CD8-positive, alpha-beta memory T cell (primary cell): ENCODE results near the gene TBX15. TPM values are rescaled to one million over a fixed set of nuclear protein-coding genes. Genes with fewer than 3 reads are reported as not detected.

Experiments used
- CTCF ChIA-PET: fragments of 350-600 bp; sonication (Branson Sonifier 250); formaldehyde crosslinking; loops from one replicate; lab custom pipeline; 2021; ENCODE audit warnings: antibody characterized with exemption; lab: Charles Lee
- POLR2A ChIA-PET: fragments of 350-600 bp; sonication (Branson Sonifier 250); formaldehyde crosslinking; loops from one replicate; lab custom pipeline; 2021; ENCODE audit warnings: antibody characterized with exemption; lab: Charles Lee
- DNase-seq, 5 donors: peaks; one replicate each; pipeline versions ENCODE4 v3.0.0 to v3.0.0-alpha.2; 2020 to 2022; ENCODE audit warnings: mixed read lengths in 1 of 5
- H3K27ac ChIP-seq: one replicate; pipeline ENCODE4 v1.7.0; 2013; ENCODE audit warnings: low read depth, mild to moderate bottlenecking, low read length, moderate library complexity
- H3K27me3 ChIP-seq: 2 replicates; pipeline ENCODE4 v1.7.0; 2013; ENCODE audit warnings: low read length, mild to moderate bottlenecking; ENCODE audit not compliant: insufficient read depth, poor library complexity, severe bottlenecking
- H3K36me3 ChIP-seq: 2 replicates; pipeline ENCODE4 v1.7.0; 2013; ENCODE audit warnings: mild to moderate bottlenecking, low read length, moderate library complexity; ENCODE audit not compliant: insufficient read depth
- H3K4me1 ChIP-seq: 2 replicates; pipeline ENCODE4 v1.7.0; 2013; ENCODE audit warnings: mild to moderate bottlenecking, low read length, moderate library complexity; ENCODE audit not compliant: insufficient read depth
- H3K4me3 ChIP-seq: 2 replicates; pipeline ENCODE4 v1.7.0; 2013; ENCODE audit warnings: mild to moderate bottlenecking, low read length
- H3K9me3 ChIP-seq: 2 replicates; pipeline ENCODE4 v1.7.0; 2013; ENCODE audit warnings: mild to moderate bottlenecking, low read length
- H3K27ac Mint-ChIP-seq, 8 donors: one replicate each; pipeline ENCODE4 v1.8.0; 2020 to 2021; ENCODE audit warnings: mixed read lengths in 8 of 8, mild to moderate bottlenecking in 6 of 8, inconsistent platforms in 3 of 8, moderate library complexity in 3 of 8
- H3K27me3 Mint-ChIP-seq, 2 donors: one replicate each; pipeline ENCODE4 v1.8.0; 2020 to 2021; ENCODE audit warnings: mixed read lengths in 2 of 2, mild to moderate bottlenecking in 1 of 2, moderate library complexity in 1 of 2
- H3K36me3 Mint-ChIP-seq, 3 donors: one replicate each; pipeline ENCODE4 v1.8.0; 2020 to 2021; ENCODE audit warnings: mixed read lengths in 3 of 3, inconsistent platforms in 1 of 3, mild to moderate bottlenecking in 1 of 3
- H3K4me1 Mint-ChIP-seq, 3 donors: one replicate each; pipeline ENCODE4 v1.8.0; 2020 to 2021; ENCODE audit warnings: mixed read lengths in 3 of 3, inconsistent platforms in 1 of 3, mild to moderate bottlenecking in 1 of 3
- H3K4me3 Mint-ChIP-seq, 7 donors: one replicate each; pipeline ENCODE4 v1.8.0; 2020 to 2021; ENCODE audit warnings: mixed read lengths in 7 of 7, mild to moderate bottlenecking in 6 of 7, moderate library complexity in 4 of 7, inconsistent platforms in 2 of 7
- H3K9me3 Mint-ChIP-seq, 5 donors: one replicate each; pipeline ENCODE4 v1.8.0; 2020 to 2022; ENCODE audit warnings: mixed read lengths in 5 of 5, mild to moderate bottlenecking in 3 of 5, moderate library complexity in 2 of 5, inconsistent platforms in 1 of 5
- polyA plus RNA-seq: library from polyadenylated mRNA; unstranded; fragments of 300-500 nt; fragmentation: Illumina TruSeq; gene quantifications from one replicate; pipeline ENCODE4 v1.2.3, GENCODE V29; 2021
- total RNA-seq, 2 experiments: library from RNA; stranded (reverse); gene quantifications; one replicate each; pipeline ENCODE4 v1.2.3, GENCODE V29; 2021

Gene TBX15
- total and polyA plus RNA-seq, 3 experiments from 2014 or later, result not detected

- Histone ChIP-seq H3K27me3 (peaks cover 38% of the 10 kb centered on the region), H3K4me1 (no peaks in the 10 kb centered on the region), H3K27ac (no peak overlapping the region), H3K36me3 (no peaks in the 10 kb centered on the region), H3K9me3 (no peaks in the 10 kb centered on the region), H3K4me3 (no peak overlapping the region)
- H3K27me3 Mint-ChIP-seq, result peaks cover 55 to 80% of the 10 kb centered on the region in 2 donors
- H3K27ac Mint-ChIP-seq, result no peak overlapping the region
- H3K9me3 Mint-ChIP-seq, result peaks cover 0 to 26% (median 21%) of the 10 kb centered on the region in 5 donors
- H3K4me3 Mint-ChIP-seq, result no peak overlapping the region
- H3K4me1 Mint-ChIP-seq, result peaks cover 7 to 13% (median 10%) of the 10 kb centered on the region in 3 donors
- ChIA-PET CTCF (interaction anchor here (1.4 kb wide), 1 partner anchor 30 kb away, joined by 3 read pairs; no protein-coding TSS in a partner anchor), POLR2A (no interaction called here)
- no peaks in the 10 kb centered on the region for H3K36me3 Mint-ChIP-seq
- no peak for DNase-seq
These were observed 8.2 kb downstream of the TBX15 start for GRCh38 chr1:118979754-118980575.

GRCh38 chr1:118978914-118979701 lies 9.0 kb downstream of the TBX15 start:
- Histone ChIP-seq H3K27me3 (peaks cover 35% of the 10 kb centered on the region), H3K4me3 (no peak overlapping the region), H3K27ac (no peak overlapping the region), H3K4me1 (no peaks in the 10 kb centered on the region), H3K36me3 (no peaks in the 10 kb centered on the region), H3K9me3 (no peaks in the 10 kb centered on the region)
- DNase-seq, result no peak
- ChIA-PET POLR2A (no interaction called here), CTCF (interaction anchor here (1.4 kb wide), 1 partner anchor 29 kb away, joined by 3 read pairs; no protein-coding TSS in a partner anchor)
- H3K4me3 Mint-ChIP-seq, result no peak overlapping the region
- H3K4me1 Mint-ChIP-seq, result peaks cover 4 to 9% (median 5%) of the 10 kb centered on the region in 3 donors
- peaks cover 0 to 22% (median 21%) of the 10 kb centered on the region in 5 donors for H3K9me3 Mint-ChIP-seq
- H3K27me3 Mint-ChIP-seq, result peaks cover 47 to 75% of the 10 kb centered on the region in 2 donors
- no peaks in the 10 kb centered on the region for H3K36me3 Mint-ChIP-seq
- no peak overlapping the region for H3K27ac Mint-ChIP-seq

GRCh38 chr1:118977600-118977999 lies 10.5 kb downstream of the TBX15 start:
- DNase-seq, result no peak
- peaks cover 2 to 9% (median 5%) of the 10 kb centered on the region in 3 donors for H3K4me1 Mint-ChIP-seq
- no peaks in the 10 kb centered on the region for H3K36me3 Mint-ChIP-seq
- H3K4me3 ChIP-seq, result no peak overlapping the region
- H3K27ac Mint-ChIP-seq, result no peak overlapping the region
- no peak overlapping the region for H3K4me3 Mint-ChIP-seq
- ChIA-PET CTCF (no interaction called here), POLR2A (no interaction called here)
- H3K27me3 ChIP-seq, result peaks cover 20% of the 10 kb centered on the region
- no peaks in the 10 kb centered on the region for H3K9me3 ChIP-seq
- no peaks in the 10 kb centered on the region for H3K36me3 ChIP-seq
- no peak overlapping the region for H3K27ac ChIP-seq
- peaks cover 0 to 15% (median 14%) of the 10 kb centered on the region in 5 donors for H3K9me3 Mint-ChIP-seq
- H3K4me1 ChIP-seq, result no peaks in the 10 kb centered on the region
- peaks cover 32 to 64% of the 10 kb centered on the region in 2 donors for H3K27me3 Mint-ChIP-seq

- H3K27me3 Mint-ChIP-seq, result peaks cover 16 to 37% of the 10 kb centered on the region in 2 donors
- Histone ChIP-seq H3K9me3 (no peaks in the 10 kb centered on the region), H3K27ac (no peak overlapping the region), H3K36me3 (no peaks in the 10 kb centered on the region), H3K4me3 (no peak overlapping the region), H3K27me3 (peaks cover 8% of the 10 kb centered on the region), H3K4me1 (no peaks in the 10 kb centered on the region)
- no peak overlapping the region for H3K27ac Mint-ChIP-seq
- ChIA-PET POLR2A (no interaction called here), CTCF (no interaction called here)
- no peak overlapping the region for H3K4me3 Mint-ChIP-seq
- peaks cover 4 to 12% (median 4%) of the 10 kb centered on the region in 5 donors for H3K9me3 Mint-ChIP-seq
- no peak for DNase-seq
- H3K4me1 Mint-ChIP-seq, result peaks cover 0 to 5% (median 5%) of the 10 kb centered on the region in 3 donors
- no peaks in the 10 kb centered on the region for H3K36me3 Mint-ChIP-seq
These were observed 13.5 kb downstream of the TBX15 start for GRCh38 chr1:118974661-118975060.

- CTCF ChIA-PET, result no interaction called here
- Mint-ChIP-seq H3K36me3 (no peaks in the 10 kb centered on the region), H3K4me1 (no peaks in the 10 kb centered on the region), H3K4me3 (no peak overlapping the region), H3K27ac (no peak overlapping the region), H3K27me3 (peaks cover 9 to 29% of the 10 kb centered on the region in 2 donors), H3K9me3 (peaks cover 0 to 15% (median 2%) of the 10 kb centered on the region in 5 donors)
- Histone ChIP-seq H3K9me3 (no peaks in the 10 kb centered on the region), H3K36me3 (no peaks in the 10 kb centered on the region), H3K27me3 (no peaks in the 10 kb centered on the region), H3K4me1 (no peaks in the 10 kb centered on the region), H3K4me3 (no peak overlapping the region), H3K27ac (no peak overlapping the region)
- POLR2A ChIA-PET, result no interaction called here
- DNase-seq, result no peak
These were observed 14.5 kb downstream of the TBX15 start for GRCh38 chr1:118973531-118974137.

- Histone ChIP-seq H3K4me3 (no peak overlapping the region), H3K27ac (no peak overlapping the region), H3K9me3 (no peaks in the 10 kb centered on the region), H3K4me1 (no peaks in the 10 kb centered on the region), H3K27me3 (no peaks in the 10 kb centered on the region), H3K36me3 (no peaks in the 10 kb centered on the region)
- no peak for DNase-seq
- Mint-ChIP-seq H3K36me3 (no peaks in the 10 kb centered on the region), H3K9me3 (peaks cover 0 to 12% (median 2%) of the 10 kb centered on the region in 5 donors), H3K27ac (no peak overlapping the region), H3K27me3 (peaks cover 6 to 23% of the 10 kb centered on the region in 2 donors), H3K4me3 (no peak overlapping the region), H3K4me1 (no peaks in the 10 kb centered on the region)
- POLR2A ChIA-PET, result no interaction called here
- CTCF ChIA-PET, result no interaction called here
These were observed 15.1 kb downstream of the TBX15 start for GRCh38 chr1:118973032-118973431.

- ChIA-PET POLR2A (no interaction called here), CTCF (no interaction called here)
- Mint-ChIP-seq H3K4me3 (no peak overlapping the region), H3K27me3 (peaks cover under 1 to 9% of the 10 kb centered on the region in 2 donors), H3K36me3 (no peaks in the 10 kb centered on the region), H3K9me3 (peaks cover 0 to 4% (median 2%) of the 10 kb centered on the region in 5 donors), H3K4me1 (no peaks in the 10 kb centered on the region), H3K27ac (no peak overlapping the region)
- Histone ChIP-seq H3K27ac (no peak overlapping the region), H3K4me1 (no peaks in the 10 kb centered on the region), H3K9me3 (no peaks in the 10 kb centered on the region), H3K27me3 (no peaks in the 10 kb centered on the region), H3K36me3 (no peaks in the 10 kb centered on the region), H3K4me3 (no peak overlapping the region)
- DNase-seq, result no peak
These were observed 17.7 kb downstream of the TBX15 start for GRCh38 chr1:118970451-118970850.
